ENCODE data around the gene EXO1.
A peak's percentile ranks its signal among the peaks of the same experiment; 100 is the strongest.
"Not testable (repeated sequence)": the region's sequence is repeated elsewhere in the genome, so short reads cannot be mapped to it uniquely, and the experiment has no call there.

The EXO1 gene

DNA sequence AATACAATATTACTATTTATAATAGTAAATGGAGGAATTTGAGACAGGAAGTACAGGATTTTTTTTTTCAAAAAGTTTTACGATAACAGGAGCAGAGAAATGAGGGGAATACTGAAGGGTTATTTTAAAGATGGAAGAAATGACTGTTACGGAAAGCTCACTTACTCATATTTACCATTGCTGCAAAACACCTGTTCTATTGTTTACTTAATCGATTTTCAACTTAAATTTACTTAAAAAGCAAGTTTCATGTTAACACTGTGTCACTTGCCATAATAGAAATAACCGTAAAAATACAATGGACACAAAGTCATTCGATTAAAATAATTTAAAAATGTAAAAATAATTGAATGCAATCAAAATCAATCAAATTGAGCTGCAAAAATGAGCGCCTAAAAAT lies 3.4 kb upstream of the EXO1 start:
- no peak for DNase-seq (ENCODE audit: insufficient read length, low spot score)
- TF ChIP-seq POLR2A (IDR thresholded peaks at IDR 0.05; ENCODE audit: low read depth, low read length) = no peak
- no peak for FAIRE-seq

DNA sequence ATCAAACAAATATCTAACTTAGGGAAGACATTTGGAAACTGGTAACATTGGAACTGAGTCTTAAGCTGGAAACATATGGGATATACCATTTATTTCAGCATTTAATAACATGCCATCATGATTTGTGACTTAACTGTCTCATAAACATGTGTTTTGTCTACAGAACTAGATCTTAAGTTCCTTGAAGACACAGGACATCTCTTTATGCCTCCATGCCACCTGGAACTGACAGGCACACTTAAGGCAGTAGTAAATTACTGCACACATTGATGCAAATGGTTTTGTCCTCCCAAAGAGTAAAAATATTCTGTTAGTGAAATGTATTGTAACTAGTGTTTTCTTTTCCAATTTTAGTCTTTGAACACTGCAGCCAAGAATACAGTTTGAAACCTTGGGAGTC lies 1.6 kb upstream of the EXO1 start:
- DNase-seq (ENCODE audit: insufficient read length, low spot score) (no peak), FAIRE-seq (no peak)
- TF ChIP-seq POLR2A (IDR thresholded peaks at IDR 0.05; ENCODE audit: low read depth, low read length) = no peak

DNA sequence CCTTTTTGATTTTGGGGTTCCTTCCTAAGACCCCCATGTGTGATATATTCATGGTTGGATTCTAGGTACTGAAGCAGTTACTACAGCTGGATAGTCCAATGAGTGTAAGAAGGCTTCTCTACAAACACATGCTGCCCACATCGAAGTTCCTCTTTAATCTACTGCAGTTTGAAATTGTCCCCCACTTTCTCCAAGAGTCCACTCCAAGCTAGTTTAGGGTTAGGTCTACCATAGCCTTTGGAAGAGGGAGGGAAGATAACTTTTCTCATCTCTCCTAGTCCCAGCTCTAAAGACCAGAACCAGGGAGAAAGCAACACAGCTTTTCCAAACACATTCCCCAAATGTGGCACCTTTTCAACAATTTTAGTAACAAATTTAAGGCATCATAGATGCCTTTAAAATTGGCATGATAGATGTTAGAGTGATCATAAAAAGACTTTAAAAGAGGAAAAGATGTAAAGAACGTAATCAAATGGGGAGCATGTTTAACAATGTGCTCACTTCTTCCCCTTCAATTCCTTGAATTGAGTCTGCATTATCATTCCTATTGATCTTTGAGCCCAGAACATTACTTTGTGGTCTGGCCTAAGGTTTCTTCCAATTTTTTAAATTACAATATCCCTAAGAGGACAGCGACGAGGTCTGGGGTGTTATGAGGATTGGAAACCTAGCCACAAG lies 1.0 kb upstream of the EXO1 start:
- no peak for DNase-seq (ENCODE audit: insufficient read length, low spot score)
- no peak for TF ChIP-seq POLR2A (IDR thresholded peaks at IDR 0.05; ENCODE audit: low read depth, low read length)
- no peak for FAIRE-seq

DNA sequence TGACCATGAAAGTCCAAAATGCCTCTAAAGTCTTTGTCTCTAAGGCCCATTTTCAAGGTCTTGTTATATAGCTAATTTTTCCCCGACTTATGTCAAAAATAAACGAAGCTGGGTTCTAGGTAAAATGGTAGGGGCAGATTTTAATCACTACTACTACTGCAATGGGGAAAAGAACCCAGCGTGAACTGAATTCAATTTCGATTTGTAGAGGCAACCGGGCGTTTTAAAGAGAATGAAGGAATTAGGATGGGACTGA lies 536 bp upstream of the EXO1 start:
- no peak for TF ChIP-seq POLR2A (IDR thresholded peaks at IDR 0.05; ENCODE audit: low read depth, low read length)
- FAIRE-seq = no peak
- no peak for DNase-seq (ENCODE audit: insufficient read length, low spot score)

DNA sequence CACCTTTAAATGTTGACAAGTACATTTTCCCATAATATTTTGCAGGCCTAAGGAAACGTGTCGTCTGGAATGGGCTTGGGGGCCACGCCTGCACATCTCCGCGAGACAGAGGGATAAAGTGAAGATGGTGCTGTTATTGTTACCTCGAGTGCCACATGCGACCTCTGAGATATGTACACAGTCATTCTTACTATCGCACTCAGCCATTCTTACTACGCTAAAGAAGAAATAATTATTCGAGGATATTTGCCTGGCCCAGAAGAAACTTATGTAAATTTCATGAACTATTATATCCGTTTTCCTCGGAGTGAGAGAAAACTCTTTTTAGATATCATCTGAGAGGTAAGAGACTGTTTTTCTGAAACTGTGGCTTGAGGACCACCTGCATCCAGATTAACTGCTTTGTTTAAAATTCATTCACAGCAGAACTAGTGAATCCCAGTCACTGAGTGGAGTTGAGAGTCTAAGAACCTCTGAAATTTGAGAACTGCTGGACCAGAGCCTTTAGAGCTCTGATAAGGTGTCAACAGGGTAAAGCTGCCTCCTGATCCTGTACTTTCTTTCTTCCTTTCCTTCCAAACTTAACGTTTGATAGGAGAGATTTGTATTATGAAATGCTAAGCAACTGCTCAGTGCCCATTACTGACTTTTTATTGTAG lies 811 bp downstream of the EXO1 start:
- no peak for FAIRE-seq
- no peak for TF ChIP-seq POLR2A (IDR thresholded peaks at IDR 0.05; ENCODE audit: low read depth, low read length)
- no peak for DNase-seq (ENCODE audit: insufficient read length, low spot score)

DNA sequence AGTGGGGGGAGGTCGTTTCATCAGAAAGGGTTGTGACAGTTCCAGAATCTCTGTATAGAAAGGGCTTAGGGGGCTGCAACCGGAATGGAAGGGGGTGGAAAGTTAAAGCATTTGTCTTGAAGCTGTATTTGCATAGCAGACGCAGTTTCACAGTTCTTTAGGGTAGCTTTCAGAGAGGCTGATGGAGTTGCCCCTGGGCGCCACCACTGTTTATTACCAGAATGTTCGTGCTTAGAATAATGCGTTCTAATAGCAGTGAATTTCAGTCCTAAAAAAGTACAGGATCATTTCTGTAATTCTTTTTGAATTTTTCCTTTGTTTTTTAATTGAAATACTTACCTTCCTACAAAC lies 1.3 kb downstream of the EXO1 start:
- DNase-seq (ENCODE audit: insufficient read length, low spot score) = no peak
- no peak for FAIRE-seq
- no peak for TF ChIP-seq POLR2A (IDR thresholded peaks at IDR 0.05; ENCODE audit: low read depth, low read length)

DNA sequence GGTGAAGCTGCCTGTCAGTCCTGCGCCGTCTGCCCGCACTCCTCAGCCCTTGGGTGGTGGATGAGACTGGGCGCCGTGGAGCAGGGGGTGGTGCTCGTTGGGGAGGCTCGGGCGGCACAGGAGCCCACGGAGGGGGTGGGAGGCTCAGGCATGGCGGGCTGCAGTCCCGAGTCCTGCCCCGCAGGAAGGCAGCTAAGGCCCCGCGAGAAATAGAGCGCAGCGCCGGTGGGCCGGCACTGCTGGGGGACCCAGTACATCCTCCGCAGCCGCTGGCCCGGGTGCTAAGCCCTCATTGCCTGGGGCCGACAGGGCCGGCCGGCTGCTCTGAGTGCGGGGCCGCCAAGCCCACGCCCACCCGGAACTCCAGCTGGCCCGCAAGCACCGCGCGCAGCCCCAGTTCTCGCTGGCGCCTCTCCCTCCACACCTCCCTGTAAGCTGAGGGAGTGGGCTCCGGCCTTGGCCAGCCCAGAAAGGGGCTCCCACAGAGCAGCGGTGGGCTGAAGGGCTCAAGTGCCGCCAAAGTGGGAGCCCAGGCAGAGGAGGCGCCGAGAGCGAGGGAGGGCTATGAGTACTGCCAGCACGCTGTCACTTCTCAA lies 7.6 kb downstream of the EXO1 start:
- not testable (repeated sequence) for FAIRE-seq; DNase-seq (ENCODE audit: insufficient read length, low spot score)

DNA sequence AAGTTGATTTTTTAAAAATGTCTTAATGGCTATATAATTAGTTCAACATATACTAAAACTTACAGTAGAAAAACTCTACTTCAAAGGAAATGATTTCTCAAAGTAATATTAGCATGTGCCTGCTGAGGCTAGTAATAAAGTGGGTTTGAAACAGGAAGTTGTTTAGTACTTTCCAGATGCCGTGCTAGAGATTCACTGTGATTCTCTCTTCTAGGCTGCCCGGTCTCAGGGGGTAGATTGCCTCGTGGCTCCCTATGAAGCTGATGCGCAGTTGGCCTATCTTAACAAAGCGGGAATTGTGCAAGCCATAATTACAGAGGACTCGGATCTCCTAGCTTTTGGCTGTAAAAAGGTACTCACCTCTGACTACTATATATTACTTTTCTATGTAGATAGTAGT lies 9.1 kb downstream of the EXO1 start:
- FAIRE-seq (no peak), DNase-seq (ENCODE audit: insufficient read length, low spot score) (no peak)
- TF ChIP-seq POLR2A (IDR thresholded peaks at IDR 0.05; ENCODE audit: low read depth, low read length) = no peak

DNA sequence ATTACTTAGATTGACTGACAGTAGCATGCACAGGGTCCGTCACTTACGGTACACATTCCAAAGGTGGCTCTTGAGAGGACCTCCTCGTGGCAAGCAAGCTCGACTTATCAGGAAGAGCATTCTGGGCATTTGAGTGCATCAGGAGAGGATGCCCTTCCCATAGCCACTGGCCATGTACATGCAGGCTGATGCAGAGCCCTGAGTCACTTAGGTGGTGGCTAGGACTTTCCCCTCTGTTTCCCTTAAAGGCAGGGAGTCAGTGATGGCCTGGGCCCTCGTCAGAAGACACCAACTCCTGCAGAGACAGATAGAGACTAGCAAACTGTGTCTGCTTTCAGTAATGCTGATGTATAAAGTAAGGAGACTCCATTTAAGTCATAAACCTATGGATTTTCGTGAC lies 12.9 kb downstream of the EXO1 start:
- TF ChIP-seq POLR2A (IDR thresholded peaks at IDR 0.05; ENCODE audit: low read depth, low read length) = no peak
- FAIRE-seq = no peak
- DNase-seq (ENCODE audit: insufficient read length, low spot score) = no peak

DNA sequence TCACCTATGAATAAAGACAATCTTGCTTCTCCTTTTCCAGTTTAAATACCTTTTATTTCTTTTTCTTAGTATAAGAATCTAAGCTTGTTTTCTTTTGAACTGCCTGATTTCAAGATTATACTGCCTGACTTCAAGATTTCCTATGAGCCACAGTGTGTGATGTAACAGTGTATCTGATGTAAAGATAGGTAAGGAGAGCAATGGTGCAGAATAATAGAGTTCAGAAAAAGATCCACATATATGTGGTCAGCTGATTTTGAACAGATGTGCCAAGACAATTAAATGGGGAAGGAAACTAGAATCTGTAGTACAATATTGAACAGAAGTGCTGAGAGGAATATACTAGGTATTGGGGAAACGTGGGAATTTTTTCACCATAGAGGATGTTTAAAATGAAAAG lies 21.0 kb downstream of the EXO1 start:
- DNase-seq (ENCODE audit: insufficient read length, low spot score) (no peak), FAIRE-seq (no peak)
- no peak for TF ChIP-seq POLR2A (IDR thresholded peaks at IDR 0.05; ENCODE audit: low read depth, low read length)

DNA sequence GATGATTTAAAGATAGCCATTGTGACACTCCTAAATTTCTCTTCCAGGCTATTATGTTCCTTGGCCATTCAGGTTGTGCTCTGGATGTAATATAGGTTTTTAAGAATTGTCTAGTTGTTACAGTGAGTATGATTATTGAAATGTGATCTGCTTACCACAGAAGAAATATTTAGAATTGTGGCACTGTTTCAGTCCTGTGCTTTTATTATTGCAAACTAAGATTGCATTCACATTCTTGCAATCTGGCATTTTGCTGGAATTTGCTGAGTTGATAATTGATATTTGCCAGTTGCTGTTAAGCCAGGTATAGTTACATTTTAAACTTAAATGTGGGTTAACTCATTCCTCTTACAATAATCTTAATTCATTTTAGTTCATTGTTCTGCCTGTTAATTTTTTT lies 22.3 kb downstream of the EXO1 start:
- no peak for TF ChIP-seq POLR2A (IDR thresholded peaks at IDR 0.05; ENCODE audit: low read depth, low read length)
- FAIRE-seq (no peak), DNase-seq (ENCODE audit: insufficient read length, low spot score) (no peak)

DNA sequence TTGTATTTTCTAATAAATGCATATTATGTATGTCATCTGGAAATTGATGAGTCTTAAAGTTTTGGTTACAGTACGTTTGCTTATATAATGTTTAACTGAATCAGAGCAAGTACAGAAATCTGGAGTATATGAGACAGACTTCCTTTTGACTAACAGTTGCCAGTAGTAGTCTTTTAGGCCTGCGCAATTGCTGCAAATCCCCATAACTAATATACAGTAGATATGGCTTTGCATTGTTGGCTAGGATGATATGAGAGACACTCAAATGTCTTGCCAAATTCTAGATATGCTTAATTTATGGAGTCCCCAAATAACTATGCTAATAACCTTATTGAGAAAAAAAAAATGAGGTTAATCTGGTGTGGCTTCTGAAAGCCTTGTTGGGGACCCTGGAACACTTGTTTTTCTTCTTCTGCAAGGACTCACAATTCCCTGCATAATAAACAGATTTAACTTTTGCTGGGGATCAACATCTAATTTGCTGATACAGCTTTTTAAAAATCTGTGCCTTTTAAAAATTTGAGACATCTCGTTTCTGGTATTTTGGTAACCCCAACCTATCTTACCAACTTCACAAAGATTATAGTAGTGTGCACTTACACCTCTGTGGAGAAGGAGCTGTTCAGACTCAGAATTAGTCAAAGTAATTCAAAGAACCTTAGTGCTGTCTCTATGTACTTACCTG lies 22.9 kb downstream of the EXO1 start:
- DNase-seq (ENCODE audit: insufficient read length, low spot score) (no peak), FAIRE-seq (no peak)
- no peak for TF ChIP-seq POLR2A (IDR thresholded peaks at IDR 0.05; ENCODE audit: low read depth, low read length)

DNA sequence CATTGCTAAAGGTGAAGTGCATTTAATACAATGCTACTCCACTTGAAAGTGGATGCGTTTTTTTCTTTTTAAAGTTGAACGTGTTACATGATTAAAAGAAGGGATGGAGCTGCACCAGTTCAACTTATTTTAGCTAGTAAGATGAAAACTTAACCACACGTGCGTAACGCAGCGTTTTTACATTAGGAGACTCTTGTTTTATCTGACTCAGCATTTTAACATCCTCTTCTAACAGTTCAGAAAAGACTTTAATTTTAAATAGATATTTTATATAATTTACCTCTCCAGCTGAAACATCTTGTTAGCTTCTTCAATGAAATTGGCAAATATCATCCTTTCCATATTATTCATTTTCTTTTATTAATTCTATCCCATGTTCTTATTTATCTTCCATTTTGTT lies 33.4 kb downstream of the EXO1 start:
- no peak for FAIRE-seq
- DNase-seq (ENCODE audit: insufficient read length, low spot score) = no peak

DNA sequence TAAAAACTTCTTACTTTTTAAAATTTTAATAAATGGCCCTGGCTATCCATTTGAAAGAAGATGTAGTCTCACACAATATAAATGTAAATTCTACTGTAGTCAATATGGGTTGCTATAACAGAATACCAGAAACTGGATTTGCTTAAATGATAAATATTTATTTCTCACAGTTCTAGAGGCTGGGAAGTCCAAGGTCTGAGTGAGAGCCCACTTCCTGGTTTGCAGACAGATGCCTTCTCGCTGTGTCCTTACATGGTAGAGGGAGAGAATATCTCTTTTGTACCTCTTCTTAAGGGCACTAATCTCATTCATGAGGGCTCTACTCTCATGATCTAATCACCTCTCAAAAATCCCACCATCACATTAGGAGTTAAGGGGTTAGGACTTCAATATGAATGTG lies 35.2 kb downstream of the EXO1 start:
- FAIRE-seq (no peak), DNase-seq (ENCODE audit: insufficient read length, low spot score) (no peak)
- no peak for TF ChIP-seq POLR2A (IDR thresholded peaks at IDR 0.05; ENCODE audit: low read depth, low read length)

More for the DNA sequence above, 33.4 kb downstream of the EXO1 start:
- no peak for TF ChIP-seq POLR2A (IDR thresholded peaks at IDR 0.05; ENCODE audit: low read depth, low read length)

DNA sequence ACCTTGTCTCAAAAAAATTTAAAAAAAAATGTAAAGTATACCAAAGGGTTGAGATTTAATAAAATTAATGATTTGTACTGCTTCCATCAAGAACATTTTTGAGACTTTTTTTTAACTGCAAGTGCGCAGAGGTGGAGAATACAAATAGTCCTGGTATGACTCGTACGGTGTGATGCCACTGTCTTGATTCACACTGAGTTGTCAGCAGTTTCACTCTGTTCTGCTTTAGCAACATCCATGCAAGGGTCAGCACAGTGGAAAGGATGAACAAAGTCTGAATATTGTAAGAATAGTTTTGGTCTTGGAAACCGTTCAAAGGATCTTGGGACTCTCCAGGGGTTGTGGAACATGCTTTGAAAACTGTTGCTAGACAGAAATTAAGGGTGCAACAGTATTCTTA lies 40.2 kb downstream of the EXO1 start:
- TF ChIP-seq POLR2A (IDR thresholded peaks at IDR 0.05; ENCODE audit: low read depth, low read length) = no peak
- no peak for DNase-seq (ENCODE audit: insufficient read length, low spot score)
- peak; percentile 60 for FAIRE-seq
